H9 (cell line): ENCODE data around the gene RHOB. TPM values are rescaled to one million over a fixed set of nuclear protein-coding genes. Genes with fewer than 3 reads are reported as not detected.

Experiments
- DNase-seq: peaks from one replicate; pipeline ENCODE4 v3.0.0-alpha.2; 2017
- H2AFZ ChIP-seq: one replicate; pipeline ENCODE4 v1.6.1; 2013; ENCODE audit warnings: mild to moderate bottlenecking, low read length, control low read depth, moderate library complexity
- H2AK5ac ChIP-seq: 2 replicates; pipeline ENCODE4 v1.6.1; 2013; ENCODE audit warnings: low read length, control low read depth, mixed read lengths; ENCODE audit not compliant: insufficient read length
- H2BK120ac ChIP-seq: one replicate; pipeline ENCODE4 v1.6.1; 2013; ENCODE audit warnings: low read depth, mild to moderate bottlenecking, low read length, control low read depth, inconsistent platforms; ENCODE audit not compliant: poor library complexity, severe bottlenecking
- H2BK12ac ChIP-seq: 2 replicates; pipeline ENCODE4 v1.6.1; 2013; ENCODE audit warnings: low read length, control low read depth, mixed read lengths, low read depth; ENCODE audit not compliant: insufficient read length
- H2BK15ac ChIP-seq: 2 replicates; pipeline ENCODE4 v1.6.1; 2013; ENCODE audit warnings: low read depth, low read length, control low read depth
- H2BK20ac ChIP-seq: one replicate; pipeline ENCODE4 v1.6.1; 2013; ENCODE audit warnings: low read depth, mild to moderate bottlenecking, low read length, control low read depth, inconsistent platforms; ENCODE audit not compliant: poor library complexity, severe bottlenecking
- H2BK5ac ChIP-seq: 2 replicates; pipeline ENCODE4 v1.6.1; 2013; ENCODE audit warnings: low read length, control low read depth, mixed read lengths; ENCODE audit not compliant: insufficient read length
- H3K14ac ChIP-seq: 2 replicates; pipeline ENCODE4 v1.6.1; 2013; ENCODE audit warnings: low read length, control low read depth; ENCODE audit not compliant: insufficient read depth
- H3K18ac ChIP-seq: 2 replicates; pipeline ENCODE4 v1.6.1; 2013; ENCODE audit warnings: low read depth, mild to moderate bottlenecking, mixed read lengths, low read length, control low read depth; ENCODE audit not compliant: insufficient read length
- H3K23ac ChIP-seq: 2 replicates; pipeline ENCODE4 v1.6.1; 2013; ENCODE audit warnings: low read length, control low read depth, mixed read lengths, low read depth; ENCODE audit not compliant: insufficient read length
- H3K23me2 ChIP-seq: 2 replicates; pipeline ENCODE4 v1.6.1; 2013; ENCODE audit warnings: low read depth, mild to moderate bottlenecking, mixed read lengths, low read length, control low read depth; ENCODE audit not compliant: insufficient read length, poor library complexity, severe bottlenecking
- H3K27ac ChIP-seq: 2 replicates; pipeline ENCODE4 v1.5.1; 2013; ENCODE audit warnings: low read length, control low read depth, mixed read lengths, low read depth; ENCODE audit not compliant: insufficient read length
- H3K27me3 ChIP-seq: 2 replicates; pipeline ENCODE4 v1.6.1; 2013; ENCODE audit warnings: low read length, control low read depth, inconsistent platforms; ENCODE audit not compliant: insufficient read depth
- H3K4ac ChIP-seq: 2 replicates; pipeline ENCODE4 v1.6.1; 2013; ENCODE audit warnings: low read depth, mild to moderate bottlenecking, control low read depth, inconsistent platforms, low read length, moderate library complexity
- H3K4me1 ChIP-seq: 2 replicates; pipeline ENCODE4 v1.6.1; 2013; ENCODE audit warnings: low read length, control low read depth, inconsistent platforms; ENCODE audit not compliant: insufficient read depth
- H3K4me2 ChIP-seq: 2 replicates; pipeline ENCODE4 v1.6.1; 2013; ENCODE audit warnings: low read length, control low read depth, mixed read lengths; ENCODE audit not compliant: insufficient read length, insufficient read depth
- H3K56ac ChIP-seq: 2 replicates; pipeline ENCODE4 v1.6.1; 2013; ENCODE audit warnings: low read depth, mild to moderate bottlenecking, mixed read lengths, low read length, control low read depth; ENCODE audit not compliant: insufficient read length
- H3K79me1 ChIP-seq: 2 replicates; pipeline ENCODE4 v1.6.1; 2013; ENCODE audit warnings: low read depth, mild to moderate bottlenecking, moderate library complexity, low read length, control low read depth, inconsistent platforms; ENCODE audit not compliant: insufficient read depth, poor library complexity, severe bottlenecking
- H3K79me2 ChIP-seq: 2 replicates; pipeline ENCODE4 v1.6.1; 2013; ENCODE audit warnings: low read length, control low read depth, inconsistent platforms; ENCODE audit not compliant: insufficient read depth
- H3K9ac ChIP-seq: 2 replicates; pipeline ENCODE4 v1.6.1; 2013; ENCODE audit warnings: low read length, control low read depth, mixed read lengths; ENCODE audit not compliant: insufficient read length; ENCODE audit errors: extremely low read depth
- H3K9me3 ChIP-seq: one replicate; pipeline ENCODE4 v1.6.1; 2013; ENCODE audit warnings: low read depth, low read length, inconsistent platforms; ENCODE audit not compliant: control insufficient read depth
- H3T11ph ChIP-seq: one replicate; pipeline ENCODE4 v1.6.1; 2013; ENCODE audit warnings: mild to moderate bottlenecking, low read length, control low read depth, inconsistent platforms
- H4K20me1 ChIP-seq: one replicate; pipeline ENCODE4 v1.6.1; 2013; ENCODE audit not compliant: control insufficient read depth, insufficient read length, insufficient read depth
- H4K5ac ChIP-seq: 2 replicates; pipeline ENCODE4 v1.6.1; 2013; ENCODE audit warnings: low read depth, mild to moderate bottlenecking, mixed read lengths, low read length, control low read depth; ENCODE audit not compliant: insufficient read length
- H4K8ac ChIP-seq: replicated peaks from 2 replicates; pipeline ENCODE4 v1.6.1; 2013; ENCODE audit warnings: low read length, control low read depth, mixed read lengths, low read depth; ENCODE audit not compliant: insufficient read length
- H4K91ac ChIP-seq: 2 replicates; pipeline ENCODE4 v1.6.1; 2013; ENCODE audit warnings: low read depth, mild to moderate bottlenecking, moderate library complexity, mixed read lengths, low read length, control low read depth; ENCODE audit not compliant: insufficient read length
- H3K27ac Mint-ChIP-seq, 3 experiments: 2 replicates in 2 of 3; 3 replicates in 1 of 3; pipeline ENCODE4 v1.8.0; 2020 to 2021; ENCODE audit warnings: mixed read lengths in 3 of 3, mild to moderate bottlenecking in 1 of 3, moderate library complexity in 1 of 3
- H3K27me3 Mint-ChIP-seq: 2 replicates; pipeline ENCODE4 v1.8.0; 2021; ENCODE audit warnings: low read depth, mild to moderate bottlenecking, moderate library complexity, mixed read lengths
- H3K36me3 Mint-ChIP-seq, 3 experiments: 2 replicates in 2 of 3; 3 replicates in 1 of 3; pipeline ENCODE4 v1.8.0; 2020 to 2021; ENCODE audit warnings: low read depth in 3 of 3, mixed read lengths in 3 of 3; ENCODE audit not compliant: insufficient read depth in 1 of 3
- H3K4me1 Mint-ChIP-seq, 2 experiments: 2 replicates each; pipeline ENCODE4 v1.8.0; 2020; ENCODE audit warnings: mixed read lengths in 2 of 2
- H3K4me3 Mint-ChIP-seq, 2 experiments: 2 replicates in 1 of 2; 3 replicates in 1 of 2; pipeline ENCODE4 v1.8.0; 2020 to 2021; ENCODE audit warnings: mild to moderate bottlenecking in 2 of 2, mixed read lengths in 2 of 2, moderate library complexity in 1 of 2
- H3K9me3 Mint-ChIP-seq, 2 experiments: 2 replicates in 1 of 2; 3 replicates in 1 of 2; pipeline ENCODE4 v1.8.0; 2020; ENCODE audit warnings: mild to moderate bottlenecking in 2 of 2, mixed read lengths in 2 of 2, moderate library complexity in 1 of 2
- total RNA-seq: library from RNA; stranded (reverse); gene quantifications from 2 replicates; pipeline ENCODE4 v1.2.1, GENCODE V29; 2021
- TF ChIP-seq, protein P1 (sequence below): fragments of 200-600 bp; sonication (generic); conservative IDR thresholded peaks from 3 replicates; pipeline ENCODE4 v1.8.0; 2021; ENCODE audit warnings: antibody characterized with exemption, mild to moderate bottlenecking

RHOB gene
- total RNA-seq, 1 experiment from 2014 or later: 10.3 TPM

- DNase-seq: no peak
- peaks cover 16% of the 10 kb centered on the region in 2 experiments for H3K9me3 Mint-ChIP-seq
- H3K4me1 Mint-ChIP-seq: no peaks in the 10 kb centered on the region
- no peak overlapping the region for H2AK5ac ChIP-seq
- H3K23me2 ChIP-seq: no peaks in the 10 kb centered on the region
- no peak overlapping the region for H3K9ac ChIP-seq
- no peak overlapping the region for H2BK12ac ChIP-seq
- H3K9me3 ChIP-seq: no peaks in the 10 kb centered on the region
- H3K27me3 Mint-ChIP-seq: peaks cover 8% of the 10 kb centered on the region; the same call in 1 of the 2 replicates
- H3K79me1 ChIP-seq: no peaks in the 10 kb centered on the region
- no peak overlapping the region for H2BK20ac ChIP-seq
- no peak overlapping the region for H3T11ph ChIP-seq
- no peak overlapping the region for H3K23ac ChIP-seq
- H3K14ac ChIP-seq: no peak overlapping the region
- H4K91ac ChIP-seq: no peak overlapping the region
- H3K56ac ChIP-seq: no peak overlapping the region
- H2BK5ac ChIP-seq: no peak overlapping the region
- no peak overlapping the region for H3K4me2 ChIP-seq
- no peaks in the 10 kb centered on the region for H3K79me2 ChIP-seq
- no peaks in the 10 kb centered on the region for H4K20me1 ChIP-seq
- no peak overlapping the region for H2BK15ac ChIP-seq
- H3K27ac ChIP-seq: no peak overlapping the region
- no peak overlapping the region for H4K8ac ChIP-seq
- TF ChIP-seq, protein P1, sequence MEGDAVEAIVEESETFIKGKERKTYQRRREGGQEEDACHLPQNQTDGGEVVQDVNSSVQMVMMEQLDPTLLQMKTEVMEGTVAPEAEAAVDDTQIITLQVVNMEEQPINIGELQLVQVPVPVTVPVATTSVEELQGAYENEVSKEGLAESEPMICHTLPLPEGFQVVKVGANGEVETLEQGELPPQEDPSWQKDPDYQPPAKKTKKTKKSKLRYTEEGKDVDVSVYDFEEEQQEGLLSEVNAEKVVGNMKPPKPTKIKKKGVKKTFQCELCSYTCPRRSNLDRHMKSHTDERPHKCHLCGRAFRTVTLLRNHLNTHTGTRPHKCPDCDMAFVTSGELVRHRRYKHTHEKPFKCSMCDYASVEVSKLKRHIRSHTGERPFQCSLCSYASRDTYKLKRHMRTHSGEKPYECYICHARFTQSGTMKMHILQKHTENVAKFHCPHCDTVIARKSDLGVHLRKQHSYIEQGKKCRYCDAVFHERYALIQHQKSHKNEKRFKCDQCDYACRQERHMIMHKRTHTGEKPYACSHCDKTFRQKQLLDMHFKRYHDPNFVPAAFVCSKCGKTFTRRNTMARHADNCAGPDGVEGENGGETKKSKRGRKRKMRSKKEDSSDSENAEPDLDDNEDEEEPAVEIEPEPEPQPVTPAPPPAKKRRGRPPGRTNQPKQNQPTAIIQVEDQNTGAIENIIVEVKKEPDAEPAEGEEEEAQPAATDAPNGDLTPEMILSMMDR: no peak
- H3K27ac Mint-ChIP-seq: no peak overlapping the region
- no peak overlapping the region for H3K4ac ChIP-seq
- no peaks in the 10 kb centered on the region for H3K4me1 ChIP-seq
- H3K18ac ChIP-seq: no peak overlapping the region
- no peaks in the 10 kb centered on the region for H3K27me3 ChIP-seq
- H2AFZ ChIP-seq: no peak overlapping the region
- no peak overlapping the region for H2BK120ac ChIP-seq
- peaks cover 2 to 16% (median 10%) of the 10 kb centered on the region in 3 experiments; a peak in 5 of 7 replicates for H3K36me3 Mint-ChIP-seq
- no peak overlapping the region for H3K4me3 Mint-ChIP-seq
- no peak overlapping the region for H4K5ac ChIP-seq
These were observed 37.8 kb upstream of the RHOB start for GRCh38 chr2:20409039-20409438.
